ENCODE results near the gene PRKCA.

DNA sequence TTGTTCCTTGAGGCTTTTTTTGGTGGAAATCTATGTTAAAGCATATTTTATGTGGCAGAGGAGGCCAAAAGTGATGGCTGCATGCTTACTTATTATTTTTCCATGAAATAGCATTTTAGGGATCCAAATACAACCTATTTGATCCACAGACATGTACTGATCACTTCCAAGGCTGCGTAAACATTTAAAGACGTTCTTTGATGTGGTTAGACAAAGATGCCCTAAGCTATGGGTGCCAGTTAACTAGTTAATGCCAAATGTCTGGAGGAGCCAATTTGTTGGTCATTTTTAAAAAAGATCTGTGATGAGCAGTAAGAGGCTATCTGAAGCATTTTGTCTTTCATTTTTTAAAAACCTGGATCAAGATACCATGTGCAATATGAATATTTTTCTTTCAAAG, 17.3 kb upstream of the PRKCA start:
- TF ChIP-seq, protein P1, sequence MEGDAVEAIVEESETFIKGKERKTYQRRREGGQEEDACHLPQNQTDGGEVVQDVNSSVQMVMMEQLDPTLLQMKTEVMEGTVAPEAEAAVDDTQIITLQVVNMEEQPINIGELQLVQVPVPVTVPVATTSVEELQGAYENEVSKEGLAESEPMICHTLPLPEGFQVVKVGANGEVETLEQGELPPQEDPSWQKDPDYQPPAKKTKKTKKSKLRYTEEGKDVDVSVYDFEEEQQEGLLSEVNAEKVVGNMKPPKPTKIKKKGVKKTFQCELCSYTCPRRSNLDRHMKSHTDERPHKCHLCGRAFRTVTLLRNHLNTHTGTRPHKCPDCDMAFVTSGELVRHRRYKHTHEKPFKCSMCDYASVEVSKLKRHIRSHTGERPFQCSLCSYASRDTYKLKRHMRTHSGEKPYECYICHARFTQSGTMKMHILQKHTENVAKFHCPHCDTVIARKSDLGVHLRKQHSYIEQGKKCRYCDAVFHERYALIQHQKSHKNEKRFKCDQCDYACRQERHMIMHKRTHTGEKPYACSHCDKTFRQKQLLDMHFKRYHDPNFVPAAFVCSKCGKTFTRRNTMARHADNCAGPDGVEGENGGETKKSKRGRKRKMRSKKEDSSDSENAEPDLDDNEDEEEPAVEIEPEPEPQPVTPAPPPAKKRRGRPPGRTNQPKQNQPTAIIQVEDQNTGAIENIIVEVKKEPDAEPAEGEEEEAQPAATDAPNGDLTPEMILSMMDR (IDR thresholded peaks at IDR 0.05) = no peak
- TF ChIP-seq POLR2AphosphoS5 (IDR thresholded peaks at IDR 0.05) (no peak), POLR2A (IDR thresholded peaks at IDR 0.05; ENCODE audit: low read depth) (no peak), EP300 (IDR thresholded peaks at IDR 0.05) (no peak)
